ENCODE data around the gene ANKRD65. TPM values are rescaled to one million over a fixed set of nuclear protein-coding genes. Genes with fewer than 3 reads are reported as not detected.

ANKRD65 gene
- total RNA-seq, 1 donor from 2014 or later = 1.4 TPM

DNA sequence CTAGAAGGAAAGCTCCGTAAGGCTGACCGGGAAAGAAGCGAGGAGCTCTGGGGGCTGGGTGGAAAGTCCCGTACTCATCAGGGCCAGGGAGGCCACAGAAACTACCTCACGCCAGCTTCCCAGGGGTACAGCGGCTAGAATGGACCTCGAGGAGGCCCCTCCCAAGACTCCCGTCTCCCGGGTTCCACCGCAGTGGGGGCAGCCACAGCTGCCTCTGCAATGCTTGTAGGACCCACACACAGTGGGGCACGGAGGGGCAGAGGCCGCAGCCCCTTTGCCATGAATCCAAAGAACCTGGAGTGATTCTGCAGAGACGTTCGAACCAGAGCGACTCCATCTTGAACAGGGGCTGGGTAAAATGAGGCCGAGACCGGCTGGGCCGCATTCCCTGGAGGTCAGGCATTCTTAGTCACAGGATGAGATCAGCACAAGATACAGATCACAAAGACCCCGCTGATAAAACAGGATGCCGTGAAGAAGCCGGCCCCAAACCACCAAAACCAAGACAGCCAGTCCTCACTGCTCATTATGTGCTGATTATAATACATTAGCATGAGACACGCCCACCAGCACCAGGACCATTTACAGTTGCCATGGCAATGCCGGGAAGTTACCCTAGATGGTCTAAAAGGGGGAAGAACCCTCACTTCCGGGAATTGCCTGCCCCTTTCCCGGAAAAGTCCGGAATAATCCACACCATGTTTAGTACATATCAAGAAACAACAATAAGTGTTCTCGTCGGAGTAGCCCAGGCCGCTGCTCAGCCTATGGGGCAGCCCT is 1.6 kb upstream of the ANKRD65 start:
- TF ChIP-seq, protein P1, sequence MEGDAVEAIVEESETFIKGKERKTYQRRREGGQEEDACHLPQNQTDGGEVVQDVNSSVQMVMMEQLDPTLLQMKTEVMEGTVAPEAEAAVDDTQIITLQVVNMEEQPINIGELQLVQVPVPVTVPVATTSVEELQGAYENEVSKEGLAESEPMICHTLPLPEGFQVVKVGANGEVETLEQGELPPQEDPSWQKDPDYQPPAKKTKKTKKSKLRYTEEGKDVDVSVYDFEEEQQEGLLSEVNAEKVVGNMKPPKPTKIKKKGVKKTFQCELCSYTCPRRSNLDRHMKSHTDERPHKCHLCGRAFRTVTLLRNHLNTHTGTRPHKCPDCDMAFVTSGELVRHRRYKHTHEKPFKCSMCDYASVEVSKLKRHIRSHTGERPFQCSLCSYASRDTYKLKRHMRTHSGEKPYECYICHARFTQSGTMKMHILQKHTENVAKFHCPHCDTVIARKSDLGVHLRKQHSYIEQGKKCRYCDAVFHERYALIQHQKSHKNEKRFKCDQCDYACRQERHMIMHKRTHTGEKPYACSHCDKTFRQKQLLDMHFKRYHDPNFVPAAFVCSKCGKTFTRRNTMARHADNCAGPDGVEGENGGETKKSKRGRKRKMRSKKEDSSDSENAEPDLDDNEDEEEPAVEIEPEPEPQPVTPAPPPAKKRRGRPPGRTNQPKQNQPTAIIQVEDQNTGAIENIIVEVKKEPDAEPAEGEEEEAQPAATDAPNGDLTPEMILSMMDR (IDR thresholded peaks at IDR 0.05; ENCODE audit: insufficient read depth, low read length, poor library complexity, severe bottlenecking) = no peak
- Histone ChIP-seq H3K36me3 (ENCODE audit: control insufficient read depth, insufficient read depth, low read length) (no peaks in the 10 kb centered on the region), H3K4me3 (ENCODE audit: low read depth, low read length) (no peak overlapping the region), H3K27me3 (ENCODE audit: control insufficient read depth, insufficient read depth, low read length) (peaks cover 6% of the 10 kb centered on the region)
- no peak for DNase-seq (ENCODE audit: low read depth)

DNA sequence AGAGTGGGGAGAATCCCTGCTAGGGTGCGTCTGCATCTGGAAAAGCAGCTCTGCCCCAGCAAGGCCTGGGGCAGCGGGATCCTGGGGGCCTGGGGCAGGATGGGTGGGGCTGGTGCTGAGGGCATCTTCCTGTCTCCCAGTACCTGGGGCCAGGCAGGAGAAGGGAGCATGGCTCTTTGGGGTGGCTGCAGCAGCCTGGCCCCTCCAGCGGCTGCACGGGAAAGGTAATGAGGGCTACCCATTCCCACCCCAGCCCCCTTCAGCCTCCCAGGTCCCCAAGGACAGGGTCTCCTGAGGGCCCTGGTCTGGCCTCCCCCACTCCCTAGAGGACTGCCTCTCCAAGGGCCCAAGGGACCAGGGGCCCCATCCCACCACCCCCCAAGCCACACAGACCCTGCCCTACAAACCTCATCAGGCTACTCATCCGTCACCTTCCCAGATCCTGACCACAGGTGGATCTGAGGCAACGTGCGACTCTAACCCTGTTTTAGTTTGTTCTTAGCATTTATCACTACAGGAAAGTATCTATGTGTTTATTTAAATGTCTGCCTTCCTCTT is 910 bp upstream of the ANKRD65 start:
- no peak for DNase-seq (ENCODE audit: low read depth)
- TF ChIP-seq, protein P1 (IDR thresholded peaks at IDR 0.05; ENCODE audit: insufficient read depth, low read length, poor library complexity, severe bottlenecking) = no peak
- Histone ChIP-seq H3K36me3 (ENCODE audit: control insufficient read depth, insufficient read depth, low read length) (no peaks in the 10 kb centered on the region), H3K27me3 (ENCODE audit: control insufficient read depth, insufficient read depth, low read length) (peaks cover 6% of the 10 kb centered on the region), H3K4me3 (ENCODE audit: low read depth, low read length) (no peak overlapping the region)

DNA sequence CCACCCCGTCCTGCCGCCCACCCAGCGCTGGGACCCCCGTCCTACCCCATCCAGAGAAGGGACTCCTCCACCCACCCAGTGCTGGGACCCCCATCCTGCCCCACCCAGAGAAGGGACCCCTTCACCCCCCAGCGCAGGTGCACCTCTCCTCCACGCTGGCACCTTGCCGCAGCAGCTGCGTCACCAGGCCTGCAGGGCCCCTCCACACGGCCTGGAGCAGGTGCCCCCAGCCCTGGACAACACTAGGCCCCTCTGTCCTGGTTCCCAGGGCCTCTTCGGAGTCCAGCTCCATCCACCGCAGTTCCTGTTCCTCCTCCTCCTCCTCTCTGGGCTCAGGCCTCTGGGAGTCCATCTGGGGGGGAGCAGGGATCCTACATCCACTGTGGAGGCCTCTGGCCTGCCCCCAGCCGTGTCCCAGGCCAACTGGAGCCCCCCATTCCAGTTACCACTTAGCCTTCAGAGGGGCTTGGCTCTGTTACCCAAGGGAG is 378 bp downstream of the ANKRD65 start:
- H3K4me3 ChIP-seq (ENCODE audit: low read depth, low read length) = no peak overlapping the region
- TF ChIP-seq, protein P1 (IDR thresholded peaks at IDR 0.05; ENCODE audit: insufficient read depth, low read length, poor library complexity, severe bottlenecking) = no peak
- peaks cover 2% of the 10 kb centered on the region for H3K27me3 ChIP-seq (ENCODE audit: control insufficient read depth, insufficient read depth, low read length)
- H3K36me3 ChIP-seq (ENCODE audit: control insufficient read depth, insufficient read depth, low read length) = no peaks in the 10 kb centered on the region
- no peak for DNase-seq (ENCODE audit: low read depth)

DNA sequence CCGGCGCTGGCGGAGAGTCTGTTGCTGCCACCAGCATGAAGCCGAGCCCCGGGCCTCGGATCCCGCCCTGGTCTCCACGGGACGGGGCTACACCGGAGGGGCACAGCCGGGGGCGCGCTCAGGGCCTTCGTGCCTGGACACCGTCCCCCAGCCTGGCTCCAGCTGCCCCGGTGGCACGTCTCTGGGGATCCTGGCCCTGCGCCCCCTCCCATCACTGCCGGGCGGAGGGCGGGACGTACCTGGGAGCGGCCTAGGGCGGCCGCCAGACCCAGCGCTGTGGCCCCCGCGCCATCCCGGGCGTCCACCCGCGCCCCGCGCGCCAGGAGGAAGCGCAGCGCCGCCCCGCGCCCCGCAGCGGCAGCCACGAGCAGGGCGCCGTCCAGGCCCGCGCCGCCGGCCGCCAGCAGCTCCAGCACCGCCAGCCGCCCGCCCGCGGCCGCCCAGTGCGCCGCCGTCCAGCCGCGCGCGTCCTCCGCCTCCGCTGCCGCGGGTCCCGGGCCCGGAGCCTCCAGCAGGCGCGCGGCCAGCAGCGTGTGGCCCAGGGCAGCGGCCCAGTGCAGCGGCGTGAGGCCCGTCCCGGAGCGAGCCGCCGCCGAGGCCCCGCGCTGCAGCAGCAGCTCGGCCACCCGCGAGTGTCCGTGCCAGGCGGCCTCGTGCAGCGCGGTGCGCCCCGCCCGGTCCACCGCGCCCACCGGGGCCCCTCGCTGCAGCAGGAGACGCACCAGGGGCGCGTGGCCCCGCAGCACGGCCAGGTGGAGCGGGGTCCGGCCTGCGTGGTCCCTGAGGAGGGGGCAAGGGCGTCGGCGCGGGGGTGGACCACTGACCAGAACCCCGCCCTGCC is 1.0 kb downstream of the ANKRD65 start:
- no peaks in the 10 kb centered on the region for H3K36me3 ChIP-seq (ENCODE audit: control insufficient read depth, insufficient read depth, low read length)
- TF ChIP-seq, protein P1 (IDR thresholded peaks at IDR 0.05; ENCODE audit: insufficient read depth, low read length, poor library complexity, severe bottlenecking) = no peak
- no peak for DNase-seq (ENCODE audit: low read depth)
- peaks cover 2% of the 10 kb centered on the region for H3K27me3 ChIP-seq (ENCODE audit: control insufficient read depth, insufficient read depth, low read length)
- H3K4me3 ChIP-seq (ENCODE audit: low read depth, low read length) = peak overlapping the region; percentile 3

DNA sequence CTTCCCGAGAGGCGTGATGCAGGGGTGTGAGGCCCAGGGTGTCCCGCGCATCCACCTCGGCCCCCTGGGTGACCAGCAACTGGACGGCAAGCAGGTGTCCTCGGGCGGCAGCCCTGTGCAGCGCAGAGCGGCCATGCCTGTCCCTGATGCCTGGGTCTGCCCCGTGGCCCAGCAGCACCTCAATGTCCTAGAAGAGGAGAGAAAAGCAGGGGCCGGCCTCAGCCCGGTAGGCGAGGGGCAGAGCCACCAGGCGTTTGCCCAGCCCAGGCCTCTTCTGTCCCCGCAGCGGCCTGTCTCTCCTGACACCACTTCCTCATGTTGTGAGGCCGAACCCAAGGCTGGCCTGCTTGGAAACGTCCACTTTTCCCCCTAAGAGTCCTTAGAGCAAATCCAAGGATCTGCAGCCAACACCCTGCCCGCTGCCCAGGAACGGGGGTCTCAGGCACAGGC is 1.7 kb downstream of the ANKRD65 start:
- H3K36me3 ChIP-seq (ENCODE audit: control insufficient read depth, insufficient read depth, low read length) = no peaks in the 10 kb centered on the region
- H3K4me3 ChIP-seq (ENCODE audit: low read depth, low read length) = no peak overlapping the region
- TF ChIP-seq, protein P1 (IDR thresholded peaks at IDR 0.05; ENCODE audit: insufficient read depth, low read length, poor library complexity, severe bottlenecking) = no peak
- peaks cover 2% of the 10 kb centered on the region for H3K27me3 ChIP-seq (ENCODE audit: control insufficient read depth, insufficient read depth, low read length)
- DNase-seq (ENCODE audit: low read depth) = no peak

All from kidney epithelial cell (primary cell).